ENCODE measurements around the gene CXXC5.

GRCh38 chr5:139678751-139679750, 30.9 kb downstream of the CXXC5 start:
- no peak for TF ChIP-seq CTCF (IDR thresholded peaks at IDR 0.05; ENCODE audit: poor library complexity)
- no peak for TF ChIP-seq EZH2 (IDR thresholded peaks at IDR 0.05; ENCODE audit: borderline replicate concordance)
- no peak for TF ChIP-seq EZH2phosphoT487 (IDR thresholded peaks at IDR 0.05; ENCODE audit: low read depth, severe bottlenecking, unreplicated experiment)
